ENCODE measurements around the gene RPLP2.

Gene RPLP2

GRCh38 chr11:808427-809286 is 1.1 kb upstream of the RPLP2 start:
- no peak for DNase-seq

- no peak for DNase-seq
Observed at GRCh38 chr11:810040-810567, 337 bp downstream of the RPLP2 start.

- DNase-seq: no peak
Observed at GRCh38 chr11:811446-812245, 1.9 kb downstream of the RPLP2 start.

- no peak for DNase-seq
Observed at GRCh38 chr11:812390-812789, 2.6 kb downstream of the RPLP2 start.

GRCh38 chr11:813072-813455 is 3.3 kb downstream of the RPLP2 start:
- no peak for DNase-seq

- DNase-seq: no peak
Observed at GRCh38 chr11:813456-814096, 3.8 kb downstream of the RPLP2 start.

GRCh38 chr11:815675-816432 is 6.1 kb downstream of the RPLP2 start:
- no peak for DNase-seq

GRCh38 chr11:816433-816779 is 6.6 kb downstream of the RPLP2 start:
- no peak for DNase-seq

- no peak for DNase-seq
Observed at GRCh38 chr11:818396-819128, 8.8 kb downstream of the RPLP2 start, which contains the start of gene PNPLA2. Gene PNPLA2 (plus strand): TSS chr11:818914. CDS start chr11:819719, 805 bp downstream.

- no peak for DNase-seq
Observed at GRCh38 chr11:819129-819931, 9.6 kb downstream of the RPLP2 start.

- no peak for DNase-seq
Observed at GRCh38 chr11:819943-820649, 10.3 kb downstream of the RPLP2 start.

- DNase-seq: no peak
Observed at GRCh38 chr11:820655-821511, 11.1 kb downstream of the RPLP2 start.

- no peak for DNase-seq
Observed at GRCh38 chr11:821512-822371, 12.0 kb downstream of the RPLP2 start.

GRCh38 chr11:823441-824291 is 13.9 kb downstream of the RPLP2 start:
- no peak for DNase-seq

GRCh38 chr11:824292-824880 is 14.6 kb downstream of the RPLP2 start:
- no peak for DNase-seq

- no peak for DNase-seq
Observed at GRCh38 chr11:824942-825341, 15.2 kb downstream of the RPLP2 start.
